GM18861 (cell line): ENCODE data around the gene LDLRAD3.
"Not testable (repeated sequence)": the region's sequence is repeated elsewhere in the genome, so short reads cannot be mapped to it uniquely, and the experiment has no call there.

Experiments
- ATAC-seq: cut with Tn5 transposase; IDR thresholded peaks from one replicate; pipeline ENCODE4 v1.9.1; 2021; ENCODE audit not compliant: unreplicated experiment

Gene LDLRAD3

GRCh38 chr11:36041988-36042611, 98.2 kb downstream of the LDLRAD3 start:
- ATAC-seq = no peak

- no peak for ATAC-seq
Measured at GRCh38 chr11:36044636-36045035, 100.8 kb downstream of the LDLRAD3 start.

GRCh38 chr11:36045945-36046344, 102.1 kb downstream of the LDLRAD3 start:
- not testable (repeated sequence) for ATAC-seq

GRCh38 chr11:36046932-36047331, 103.1 kb downstream of the LDLRAD3 start:
- ATAC-seq = no peak

GRCh38 chr11:36047344-36047743, 103.5 kb downstream of the LDLRAD3 start:
- no peak for ATAC-seq

- ATAC-seq = no peak
Measured at GRCh38 chr11:36048496-36049247, 104.8 kb downstream of the LDLRAD3 start.

GRCh38 chr11:36051235-36052144, 107.6 kb downstream of the LDLRAD3 start:
- ATAC-seq = no peak

GRCh38 chr11:36053281-36053680, 109.4 kb downstream of the LDLRAD3 start:
- no peak for ATAC-seq

GRCh38 chr11:36053862-36054261, 110.0 kb downstream of the LDLRAD3 start:
- ATAC-seq = no peak

- no peak for ATAC-seq
Measured at GRCh38 chr11:36054628-36055027, 110.8 kb downstream of the LDLRAD3 start.

GRCh38 chr11:36056160-36056751, 112.4 kb downstream of the LDLRAD3 start:
- no peak for ATAC-seq

GRCh38 chr11:36057379-36058042, 113.6 kb downstream of the LDLRAD3 start:
- no peak for ATAC-seq

- no peak for ATAC-seq
Measured at GRCh38 chr11:36059660-36060059, 115.8 kb downstream of the LDLRAD3 start.

- no peak for ATAC-seq
Measured at GRCh38 chr11:36060926-36061325, 117.1 kb downstream of the LDLRAD3 start.

- ATAC-seq = no peak
Measured at GRCh38 chr11:36061471-36061870, 117.6 kb downstream of the LDLRAD3 start.

- ATAC-seq = no peak
Measured at GRCh38 chr11:36062796-36063365, 119.0 kb downstream of the LDLRAD3 start.

GRCh38 chr11:36065436-36065835, 121.6 kb downstream of the LDLRAD3 start:
- ATAC-seq = no peak

GRCh38 chr11:36066891-36067290, 123.0 kb downstream of the LDLRAD3 start:
- no peak for ATAC-seq

- ATAC-seq = no peak
Measured at GRCh38 chr11:36069576-36070212, 125.8 kb downstream of the LDLRAD3 start.
